Activated T-helper 1 cell treated with anti-CD3 and anti-CD28 coated beads, Interleukin-12 subunit alpha, Interleukin-12 subunit beta, Interleukin-2, Interleukin-4 antibody, amounts not matched to agents 30 ng/mL and 10 ng/mL and 1 ng/mL, durations not matched to agents 14 hours and 24 hours and 36 hours (primary cell): ENCODE data around the gene ACE. TPM values are rescaled to one million over a fixed set of nuclear protein-coding genes. Genes with fewer than 3 reads are reported as not detected.

Source experiments
- DNase-seq: peaks from one replicate; pipeline ENCODE4 v3.0.0; 2021; ENCODE audit warnings: low spot score
- H3K27ac Mint-ChIP-seq: one replicate; pipeline ENCODE4 v1.8.0; 2021; ENCODE audit warnings: mild to moderate bottlenecking, mixed read lengths
- H3K27me3 Mint-ChIP-seq: one replicate; pipeline ENCODE4 v1.8.0; 2022; ENCODE audit warnings: mild to moderate bottlenecking, moderate library complexity, mixed read lengths; ENCODE audit not compliant: insufficient read depth
- H3K36me3 Mint-ChIP-seq: one replicate; pipeline ENCODE4 v1.8.0; 2021; ENCODE audit warnings: low read depth, mixed read lengths
- H3K4me1 Mint-ChIP-seq: one replicate; pipeline ENCODE4 v1.8.0; 2021; ENCODE audit warnings: low read depth, mixed read lengths
- H3K4me3 Mint-ChIP-seq: one replicate; pipeline ENCODE4 v1.8.0; 2021; ENCODE audit warnings: mild to moderate bottlenecking, moderate library complexity, mixed read lengths
- H3K9me3 Mint-ChIP-seq: one replicate; pipeline ENCODE4 v1.8.0; 2021; ENCODE audit warnings: mixed read lengths
- intact Hi-C: fragments of 100-400 bp; cut with micrococcal nuclease; formaldehyde crosslinking; loops from one replicate; pipeline ENCODE4 v1.15.1; 2024
- total RNA-seq: library from RNA; stranded (reverse); gene quantifications from 2 replicates; pipeline ENCODE4 v1.2.3, GENCODE V29; 2022

The ACE gene
- total RNA-seq, 1 donor from 2014 or later = 0.36 TPM

GRCh38 chr17:63438092-63439051 is 38.5 kb upstream of the ACE start:
- Mint-ChIP-seq H3K27ac (peak overlapping the region; percentile 58), H3K9me3 (no peaks in the 10 kb centered on the region), H3K36me3 (peaks cover 5% of the 10 kb centered on the region), H3K4me1 (peaks cover 42% of the 10 kb centered on the region), H3K27me3 (peaks cover 2% of the 10 kb centered on the region), H3K4me3 (no peak overlapping the region)
- intact Hi-C loops = no loop called here
- no peak for DNase-seq

GRCh38 chr17:63439687-63440086 is 37.2 kb upstream of the ACE start:
- H3K4me3 Mint-ChIP-seq = peak overlapping the region; percentile 32

GRCh38 chr17:63440127-63440769 is 36.6 kb upstream of the ACE start:
- intact Hi-C loops = no loop called here
- no peak for DNase-seq
- peaks cover 8% of the 10 kb centered on the region for H3K36me3 Mint-ChIP-seq
- no peaks in the 10 kb centered on the region for H3K9me3 Mint-ChIP-seq
- H3K4me1 Mint-ChIP-seq = peaks cover 31% of the 10 kb centered on the region
- peaks cover 11% of the 10 kb centered on the region for H3K27me3 Mint-ChIP-seq
- H3K4me3 Mint-ChIP-seq = peak overlapping the region; percentile 32
- peak overlapping the region; percentile 76 for H3K27ac Mint-ChIP-seq

More at GRCh38 chr17:63439687-63440086, 37.2 kb upstream of the ACE start:
- Mint-ChIP-seq H3K36me3 (peaks cover 5% of the 10 kb centered on the region), H3K27me3 (peaks cover 9% of the 10 kb centered on the region), H3K27ac (peak overlapping the region; percentile 76), H3K4me1 (peaks cover 30% of the 10 kb centered on the region), H3K9me3 (no peaks in the 10 kb centered on the region)
- DNase-seq = peak; percentile 26
- intact Hi-C loops = no loop called here

GRCh38 chr17:63440770-63441335 is 36.0 kb upstream of the ACE start:
- no peak for DNase-seq
- Mint-ChIP-seq H3K27ac (peak overlapping the region; percentile 71), H3K4me3 (peak overlapping the region; percentile 32), H3K27me3 (peaks cover 11% of the 10 kb centered on the region), H3K4me1 (peaks cover 32% of the 10 kb centered on the region), H3K36me3 (peaks cover 8% of the 10 kb centered on the region), H3K9me3 (no peaks in the 10 kb centered on the region)
- intact Hi-C loops = no loop called here

GRCh38 chr17:63441654-63442053 is 35.2 kb upstream of the ACE start:
- intact Hi-C loops = no loop called here
- Mint-ChIP-seq H3K36me3 (peaks cover 8% of the 10 kb centered on the region), H3K27ac (no peak overlapping the region), H3K4me1 (peaks cover 32% of the 10 kb centered on the region), H3K27me3 (peaks cover 11% of the 10 kb centered on the region), H3K4me3 (no peak overlapping the region), H3K9me3 (no peaks in the 10 kb centered on the region)
- no peak for DNase-seq

- peaks cover 33% of the 10 kb centered on the region for H3K4me1 Mint-ChIP-seq
- no peak for DNase-seq
- H3K4me3 Mint-ChIP-seq = no peak overlapping the region
- H3K27me3 Mint-ChIP-seq = peaks cover 11% of the 10 kb centered on the region
- intact Hi-C loops = no loop called here
- H3K27ac Mint-ChIP-seq = no peak overlapping the region
- H3K36me3 Mint-ChIP-seq = peaks cover 8% of the 10 kb centered on the region
- no peaks in the 10 kb centered on the region for H3K9me3 Mint-ChIP-seq
These were observed 34.8 kb upstream of the ACE start for GRCh38 chr17:63442074-63442473.

GRCh38 chr17:63442549-63443035 is 34.3 kb upstream of the ACE start:
- Mint-ChIP-seq H3K27ac (no peak overlapping the region), H3K4me1 (peaks cover 38% of the 10 kb centered on the region), H3K27me3 (peaks cover 11% of the 10 kb centered on the region), H3K9me3 (no peaks in the 10 kb centered on the region), H3K36me3 (peaks cover 8% of the 10 kb centered on the region), H3K4me3 (no peak overlapping the region)
- intact Hi-C loops = no loop called here
- DNase-seq = no peak

- no peak for DNase-seq
- H3K9me3 Mint-ChIP-seq = no peaks in the 10 kb centered on the region
- peaks cover 39% of the 10 kb centered on the region for H3K4me1 Mint-ChIP-seq
- H3K4me3 Mint-ChIP-seq = no peak overlapping the region
- intact Hi-C loops = no loop called here
- no peak overlapping the region for H3K27ac Mint-ChIP-seq
- peaks cover 11% of the 10 kb centered on the region for H3K27me3 Mint-ChIP-seq
- H3K36me3 Mint-ChIP-seq = peaks cover 8% of the 10 kb centered on the region
These were observed 33.8 kb upstream of the ACE start for GRCh38 chr17:63443053-63443452.

GRCh38 chr17:63444457-63444856 is 32.4 kb upstream of the ACE start:
- Mint-ChIP-seq H3K36me3 (peaks cover 8% of the 10 kb centered on the region), H3K4me1 (peaks cover 36% of the 10 kb centered on the region), H3K27me3 (peaks cover 11% of the 10 kb centered on the region), H3K27ac (no peak overlapping the region), H3K9me3 (no peaks in the 10 kb centered on the region), H3K4me3 (peak overlapping the region; percentile 76)
- intact Hi-C loops = no loop called here
- no peak for DNase-seq

GRCh38 chr17:63445065-63445464 is 31.8 kb upstream of the ACE start:
- H3K4me3 Mint-ChIP-seq = peak overlapping the region; percentile 76
- peaks cover 11% of the 10 kb centered on the region for H3K27me3 Mint-ChIP-seq
- peaks cover 30% of the 10 kb centered on the region for H3K4me1 Mint-ChIP-seq
- intact Hi-C loops = no loop called here
- peaks cover 3% of the 10 kb centered on the region for H3K36me3 Mint-ChIP-seq
- H3K27ac Mint-ChIP-seq = peak overlapping the region; percentile 64
- no peaks in the 10 kb centered on the region for H3K9me3 Mint-ChIP-seq
- DNase-seq = no peak

GRCh38 chr17:63445571-63445953 is 31.3 kb upstream of the ACE start:
- Mint-ChIP-seq H3K27me3 (peaks cover 11% of the 10 kb centered on the region), H3K4me3 (peak overlapping the region; percentile 76), H3K4me1 (peaks cover 25% of the 10 kb centered on the region), H3K27ac (no peak overlapping the region), H3K36me3 (peaks cover 3% of the 10 kb centered on the region), H3K9me3 (no peaks in the 10 kb centered on the region)
- intact Hi-C loops = no loop called here
- DNase-seq = peak; percentile 24

GRCh38 chr17:63445954-63446752 is 30.7 kb upstream of the ACE start, which contains the start of gene CYB561:
Gene CYB561 (minus strand): TSS chr17:63446306. CDS start chr17:63437547, 8,759 bp downstream.
- Mint-ChIP-seq H3K4me3 (peak within 1 kb of the TSS; percentile 76), H3K27ac (peak within 1 kb of the TSS; percentile 64), H3K36me3 (peaks cover 3% of the 10 kb centered on the region), H3K4me1 (peaks cover 19% of the 10 kb centered on the region), H3K27me3 (peaks cover 11% of the 10 kb centered on the region), H3K9me3 (no peaks in the 10 kb centered on the region)
- DNase-seq = peak; percentile 64
- intact Hi-C loops = loop anchor here (2.0 kb wide), 3 partner anchors 21 to 105 kb away; partner anchors contain the start of gene DCAF7
